Prostate gland (tissue), 2 donors: Measurements from ENCODE around the gene KCNJ15.

ENCODE experiments used
- CTCF ChIP-seq, 4 experiments: fragments of 200-600 bp in 2 of 4; fragments of 450-650 bp in 2 of 4; sonication (generic) in 2 of 4; IDR thresholded peaks; 1 replicate in 3 of 4; 2 replicates in 1 of 4; pipeline ENCODE4 v1.5.1; 2016 to 2019; ENCODE audit warnings: antibody characterized with exemption in 4 of 4, mild to moderate bottlenecking in 2 of 4, moderate library complexity in 2 of 4
- POLR2AphosphoS5 ChIP-seq: sonication (generic); formaldehyde crosslinking; IDR thresholded peaks from one replicate; pipeline ENCODE4 v1.6.1; 2017; ENCODE audit warnings: antibody characterized with exemption

GRCh38 chr21:38263493-38263892, 6.7 kb downstream of the KCNJ15 start:
- TF ChIP-seq CTCF (IDR thresholded peaks at IDR 0.05) = no peak
- no peak for TF ChIP-seq POLR2AphosphoS5
